Esophagus muscularis mucosa (tissue), 4 donors: ENCODE measurements around the gene PLEKHG4. TPM values are rescaled to one million over a fixed set of nuclear protein-coding genes. Genes with fewer than 3 reads are reported as not detected.

ENCODE experiments used
- DNase-seq: peaks from one replicate; pipeline ENCODE4 v3.0.0-alpha.2; 2017; ENCODE audit errors: extremely low spot score
- H3K27ac ChIP-seq, 4 donors: fragments of 200-600 bp; sonication (generic); replicated peaks in 1 of 4; 1 replicate in 3 of 4; 2 replicates in 1 of 4; pipeline ENCODE4 v1.5.1; 2016 to 2019; ENCODE audit warnings: mild to moderate bottlenecking in 1 of 4
- H3K27me3 ChIP-seq, 4 donors: fragments of 200-600 bp; sonication (generic); one replicate each; pipeline versions ENCODE4 v1.5.1 to v1.6.0; 2016 to 2019
- H3K36me3 ChIP-seq, 4 donors: fragments of 200-600 bp; sonication (generic); one replicate each; pipeline ENCODE4 v1.5.1; 2016 to 2019
- H3K4me1 ChIP-seq, 4 donors: fragments of 200-600 bp; sonication (generic); one replicate each; pipeline ENCODE4 v1.5.1; 2016 to 2019
- H3K4me3 ChIP-seq, 4 donors: fragments of 200-600 bp; sonication (generic); 1 replicate in 2 of 4; 2 replicates in 2 of 4; pipeline ENCODE4 v1.5.1; 2016 to 2019; ENCODE audit warnings: mild to moderate bottlenecking in 4 of 4, moderate library complexity in 1 of 4
- H3K9me3 ChIP-seq, 4 donors: fragments of 200-600 bp; sonication (generic); 1 replicate in 3 of 4; 2 replicates in 1 of 4; pipeline ENCODE4 v1.5.1; 2016 to 2019
- EP300 ChIP-seq: sonication (generic); formaldehyde crosslinking; IDR thresholded peaks from one replicate; pipeline ENCODE4 v1.6.1; 2017; ENCODE audit warnings: antibody characterized with exemption
- POLR2A ChIP-seq: fragments of 450-650 bp; IDR thresholded peaks from one replicate; pipeline ENCODE4 v1.6.1; 2017; ENCODE audit warnings: antibody characterized with exemption, moderate library complexity, mild to moderate bottlenecking, low read depth
- POLR2AphosphoS5 ChIP-seq, 2 donors: sonication (generic); formaldehyde crosslinking; IDR thresholded peaks; one replicate each; pipeline ENCODE4 v1.6.1; 2017; ENCODE audit warnings: antibody characterized with exemption in 2 of 2
- WGBS: methylation state at CpG from one replicate; pipeline ENCODE4 v1.1.5; 2018; 5-methylcytosine and 5-hydroxymethylcytosine counted together
- intact Hi-C: fragments of 100-400 bp; cut with DNase I; formaldehyde crosslinking; loops from one replicate; pipeline ENCODE4 v1.15.1; 2023
- total RNA-seq, 4 donors: library from RNA; depleted of rRNA; stranded (reverse); fragments of >200 nt; gene quantifications; one replicate each; pipeline versions ENCODE4 v1.1.0 to v1.2.1, GENCODE V29; 2016
- TF ChIP-seq, protein P1 (sequence below), 3 experiments: fragments of 200-600 bp in 2 of 3; fragments of 450-650 bp in 1 of 3; sonication (generic) in 2 of 3; IDR thresholded peaks; one replicate each; pipeline ENCODE4 v1.5.1; 2017 to 2019; ENCODE audit warnings: antibody characterized with exemption in 3 of 3, mild to moderate bottlenecking in 2 of 3, moderate library complexity in 1 of 3

PLEKHG4 gene
- total RNA-seq, 4 donors from 2014 or later: 3.0 to 8.7 (median 3.2) TPM

DNA sequence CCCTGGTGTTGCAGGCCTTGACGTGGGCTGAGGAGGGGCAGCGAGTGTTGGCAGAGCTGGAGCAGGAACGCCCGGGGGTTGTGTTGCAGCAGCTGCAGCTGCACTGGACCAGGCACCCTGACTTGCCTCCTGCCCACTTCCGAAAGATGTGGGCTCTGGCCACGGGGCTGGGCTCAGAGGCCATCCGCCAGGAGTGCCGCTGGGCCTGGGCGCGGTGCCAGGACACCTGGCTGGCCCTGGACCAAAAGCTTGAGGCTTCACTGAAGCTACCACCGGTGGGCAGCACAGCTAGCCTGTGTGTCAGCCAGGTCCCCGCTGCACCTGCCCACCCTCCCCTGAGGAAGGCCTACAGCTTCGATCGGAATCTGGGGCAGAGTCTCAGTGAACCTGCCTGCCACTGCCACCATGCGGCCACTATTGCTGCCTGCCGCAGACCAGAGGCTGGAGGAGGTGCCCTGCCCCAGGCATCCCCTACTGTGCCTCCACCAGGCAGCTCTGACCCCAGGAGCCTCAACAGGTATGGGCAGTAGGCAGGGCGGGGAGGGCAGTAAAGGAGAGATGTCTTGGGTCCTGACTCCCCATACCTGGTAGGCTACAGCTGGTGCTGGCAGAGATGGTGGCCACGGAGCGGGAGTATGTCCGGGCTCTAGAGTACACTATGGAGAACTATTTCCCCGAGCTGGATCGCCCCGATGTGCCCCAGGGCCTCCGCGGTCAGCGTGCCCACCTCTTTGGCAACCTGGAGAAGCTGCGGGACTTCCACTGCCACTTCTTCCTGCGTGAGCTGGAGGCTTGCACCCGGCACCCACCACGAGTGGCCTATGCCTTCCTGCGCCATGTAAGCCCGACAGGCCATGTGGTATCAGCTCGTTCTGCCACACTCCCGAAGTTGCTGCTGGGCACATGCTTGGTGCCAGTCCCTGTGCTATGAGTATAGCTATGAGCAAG lies 5.6 kb downstream of the PLEKHG4 start:
- intact Hi-C loops: no loop called here

DNA sequence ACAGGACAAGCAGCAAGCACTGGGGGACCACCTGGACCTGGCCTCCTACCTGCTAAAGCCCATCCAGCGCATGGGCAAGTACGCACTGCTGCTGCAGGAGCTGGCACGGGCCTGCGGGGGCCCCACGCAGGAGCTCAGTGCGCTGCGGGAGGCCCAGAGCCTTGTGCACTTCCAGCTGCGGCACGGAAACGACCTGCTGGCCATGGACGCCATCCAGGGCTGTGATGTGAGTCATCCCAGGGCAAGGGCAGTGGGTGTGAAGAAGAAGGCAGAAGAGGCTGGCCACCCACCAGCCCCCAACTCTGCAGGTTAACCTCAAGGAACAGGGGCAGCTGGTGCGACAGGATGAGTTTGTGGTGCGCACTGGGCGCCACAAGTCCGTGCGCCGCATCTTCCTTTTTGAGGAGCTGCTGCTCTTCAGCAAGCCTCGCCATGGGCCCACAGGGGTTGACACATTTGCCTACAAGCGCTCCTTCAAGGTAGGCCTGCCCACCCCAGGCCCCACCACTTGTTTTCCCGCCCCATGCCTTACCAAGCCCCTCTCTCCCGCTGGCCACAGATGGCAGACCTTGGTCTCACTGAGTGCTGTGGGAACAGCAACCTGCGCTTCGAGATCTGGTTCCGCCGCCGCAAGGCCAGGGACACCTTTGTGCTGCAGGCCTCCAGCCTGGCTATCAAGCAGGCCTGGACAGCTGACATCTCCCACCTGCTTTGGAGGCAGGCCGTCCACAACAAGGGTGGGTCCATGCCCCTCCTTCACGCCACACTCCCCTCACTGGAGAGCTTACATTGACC lies 7.3 kb downstream of the PLEKHG4 start:
- no peaks in the 10 kb centered on the region for H3K9me3 ChIP-seq
- peaks cover 0 to 6% (median 0%) of the 10 kb centered on the region in 4 donors for H3K36me3 ChIP-seq
- TF ChIP-seq POLR2A (no peak), POLR2AphosphoS5 (IDR thresholded peaks at IDR 0.05) (no peak), EP300 (no peak)
- TF ChIP-seq, protein P1, sequence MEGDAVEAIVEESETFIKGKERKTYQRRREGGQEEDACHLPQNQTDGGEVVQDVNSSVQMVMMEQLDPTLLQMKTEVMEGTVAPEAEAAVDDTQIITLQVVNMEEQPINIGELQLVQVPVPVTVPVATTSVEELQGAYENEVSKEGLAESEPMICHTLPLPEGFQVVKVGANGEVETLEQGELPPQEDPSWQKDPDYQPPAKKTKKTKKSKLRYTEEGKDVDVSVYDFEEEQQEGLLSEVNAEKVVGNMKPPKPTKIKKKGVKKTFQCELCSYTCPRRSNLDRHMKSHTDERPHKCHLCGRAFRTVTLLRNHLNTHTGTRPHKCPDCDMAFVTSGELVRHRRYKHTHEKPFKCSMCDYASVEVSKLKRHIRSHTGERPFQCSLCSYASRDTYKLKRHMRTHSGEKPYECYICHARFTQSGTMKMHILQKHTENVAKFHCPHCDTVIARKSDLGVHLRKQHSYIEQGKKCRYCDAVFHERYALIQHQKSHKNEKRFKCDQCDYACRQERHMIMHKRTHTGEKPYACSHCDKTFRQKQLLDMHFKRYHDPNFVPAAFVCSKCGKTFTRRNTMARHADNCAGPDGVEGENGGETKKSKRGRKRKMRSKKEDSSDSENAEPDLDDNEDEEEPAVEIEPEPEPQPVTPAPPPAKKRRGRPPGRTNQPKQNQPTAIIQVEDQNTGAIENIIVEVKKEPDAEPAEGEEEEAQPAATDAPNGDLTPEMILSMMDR (IDR thresholded peaks at IDR 0.05): no peak
- WGBS: 96% methylated on average over 9 of the region's 28 CpGs
- intact Hi-C loops: no loop called here
- no peak for DNase-seq
- no peak overlapping the region for H3K27ac ChIP-seq
- H3K27me3 ChIP-seq: no peaks in the 10 kb centered on the region
- H3K4me1 ChIP-seq: no peaks in the 10 kb centered on the region
- H3K4me3 ChIP-seq: no peak overlapping the region

More for the DNA sequence above, 5.6 kb downstream of the PLEKHG4 start:
- no peak for DNase-seq
- peaks cover 0 to 6% (median 0%) of the 10 kb centered on the region in 4 donors for H3K36me3 ChIP-seq
- no peak overlapping the region for H3K4me3 ChIP-seq
- no peak for TF ChIP-seq POLR2AphosphoS5 (IDR thresholded peaks at IDR 0.05)
- no peak for TF ChIP-seq POLR2A
- no peak for TF ChIP-seq EP300
- TF ChIP-seq, protein P1 (IDR thresholded peaks at IDR 0.05): peak in 2 of 3 experiments; percentile 21 to 41
- H3K27me3 ChIP-seq: no peaks in the 10 kb centered on the region
- no peaks in the 10 kb centered on the region for H3K9me3 ChIP-seq
- H3K27ac ChIP-seq: no peak overlapping the region
- 79% methylated on average over 13 of the region's 34 CpGs for WGBS
- peaks cover 0 to 3% (median under 1%) of the 10 kb centered on the region in 4 donors for H3K4me1 ChIP-seq

DNA sequence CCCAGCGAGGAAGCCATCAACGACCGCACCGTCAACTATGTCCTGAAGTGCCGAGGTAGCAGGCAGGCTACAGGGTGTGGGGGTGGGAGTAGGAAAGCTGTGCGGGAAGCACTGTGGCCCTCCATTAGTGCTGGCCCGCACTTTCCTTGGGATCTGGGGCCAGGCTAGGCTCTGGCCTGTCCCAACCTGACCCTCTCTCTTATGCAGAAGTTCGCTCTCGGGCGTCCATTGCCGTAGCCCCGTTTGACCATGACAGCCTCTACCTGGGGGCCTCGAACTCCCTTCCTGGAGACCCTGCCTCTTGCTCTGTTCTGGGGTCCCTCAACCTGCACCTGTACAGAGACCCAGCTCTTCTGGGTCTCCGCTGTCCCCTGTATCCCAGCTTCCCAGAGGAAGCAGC lies 8.6 kb downstream of the PLEKHG4 start:
- intact Hi-C loops: no loop called here
- DNase-seq: no peak
- Histone ChIP-seq H3K9me3 (no peaks in the 10 kb centered on the region), H3K4me1 (no peaks in the 10 kb centered on the region), H3K27ac (no peak overlapping the region), H3K36me3 (peaks cover 0 to 6% (median 0%) of the 10 kb centered on the region in 4 donors), H3K27me3 (no peaks in the 10 kb centered on the region), H3K4me3 (no peak overlapping the region)
- no peak for TF ChIP-seq EP300
- no peak for TF ChIP-seq POLR2AphosphoS5 (IDR thresholded peaks at IDR 0.05)
- no peak for TF ChIP-seq POLR2A
- TF ChIP-seq, protein P1 (IDR thresholded peaks at IDR 0.05): no peak
- 97% methylated on average over 14 of the region's 14 CpGs for WGBS

DNA sequence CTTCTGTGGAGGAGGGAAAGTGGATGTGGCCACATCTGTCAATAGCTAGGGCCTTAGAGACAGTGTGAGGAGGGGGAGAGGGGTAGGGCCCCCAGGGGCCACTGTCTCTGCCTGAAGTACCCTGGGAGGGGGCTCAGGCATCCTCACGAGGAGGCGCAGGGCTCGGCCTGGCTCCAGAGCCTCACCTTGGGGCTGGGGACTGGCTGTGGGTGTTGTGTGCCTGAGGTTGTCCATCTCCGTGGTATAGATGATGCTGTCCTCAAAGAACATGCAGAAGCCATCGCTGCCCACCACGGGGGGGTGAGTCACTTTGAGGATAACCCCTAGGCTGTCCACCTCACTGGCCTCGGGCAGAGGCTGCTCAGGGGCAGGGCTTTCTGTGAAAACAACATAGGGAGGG lies 12.1 kb downstream of the PLEKHG4 start:
- no peaks in the 10 kb centered on the region for H3K9me3 ChIP-seq
- H3K4me3 ChIP-seq: no peak overlapping the region
- WGBS: 94% methylated on average over 4 of the region's 7 CpGs
- no peaks in the 10 kb centered on the region for H3K36me3 ChIP-seq
- H3K4me1 ChIP-seq: no peaks in the 10 kb centered on the region
- no peak for TF ChIP-seq EP300
- H3K27ac ChIP-seq: no peak overlapping the region
- no peaks in the 10 kb centered on the region for H3K27me3 ChIP-seq
- DNase-seq: no peak
- intact Hi-C loops: no loop called here

DNA sequence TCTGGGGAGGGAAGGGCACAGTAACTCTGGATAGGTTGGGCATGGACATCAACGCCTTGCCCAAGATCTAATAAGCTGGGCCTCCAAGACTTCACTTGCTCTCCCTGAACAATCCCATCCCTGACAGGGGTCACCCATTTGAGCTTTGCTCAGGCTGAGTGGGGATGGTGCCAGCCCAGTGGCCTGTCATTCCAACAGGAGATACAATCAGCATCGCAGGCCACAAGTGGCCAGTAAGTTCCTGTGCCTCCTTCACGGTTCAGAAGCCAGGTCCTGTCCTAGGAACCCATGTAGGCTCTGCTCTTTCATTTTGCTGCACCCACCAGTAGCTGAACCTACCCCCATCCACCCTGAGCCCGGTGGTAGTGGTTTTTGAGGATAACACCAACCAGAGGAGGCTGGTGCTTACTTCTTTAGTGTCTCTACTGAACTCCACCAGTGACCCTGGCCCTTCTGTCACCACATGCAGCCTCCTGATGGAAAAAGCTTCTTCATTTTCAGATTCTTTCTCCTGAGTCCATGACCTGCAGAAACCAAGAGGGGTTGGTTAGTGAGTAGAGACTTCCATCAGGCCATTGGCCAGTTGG lies 14.9 kb downstream of the PLEKHG4 start:
- 85% methylated on average over 2 of the region's 4 CpGs for WGBS
- Histone ChIP-seq H3K4me1 (no peaks in the 10 kb centered on the region), H3K27ac (no peak overlapping the region), H3K9me3 (no peaks in the 10 kb centered on the region), H3K4me3 (no peak overlapping the region), H3K27me3 (peaks cover 0 to 5% (median 0%) of the 10 kb centered on the region in 4 donors), H3K36me3 (no peaks in the 10 kb centered on the region)
- DNase-seq: no peak
- TF ChIP-seq POLR2A: no peak
- no peak for TF ChIP-seq EP300
- TF ChIP-seq, protein P1 (IDR thresholded peaks at IDR 0.05): no peak
- TF ChIP-seq POLR2AphosphoS5 (IDR thresholded peaks at IDR 0.05): no peak
- intact Hi-C loops: no loop called here
